ENCODE measurements around the gene PSME3.
A peak's percentile ranks its signal among the peaks of the same experiment; 100 is the strongest.

PSME3 gene

DNA sequence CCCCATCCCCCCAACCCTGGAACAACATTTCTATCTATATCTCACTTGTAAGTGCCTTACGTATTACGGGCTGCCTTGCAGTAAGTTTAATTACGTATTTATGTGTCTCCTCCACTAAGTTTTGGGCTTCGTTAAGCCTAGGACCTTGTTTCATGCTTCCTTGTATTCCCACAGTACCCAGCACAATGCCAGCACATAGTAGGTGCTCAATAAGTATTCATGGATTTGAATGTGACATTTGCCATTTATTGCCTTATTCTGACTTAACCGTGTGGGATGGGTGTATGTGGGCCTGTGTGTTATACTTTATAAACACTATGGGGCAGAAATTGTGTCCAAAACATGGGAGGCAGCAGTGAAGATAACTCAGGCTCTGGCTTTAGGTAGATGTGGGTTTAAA lies 40.7 kb upstream of the PSME3 start:
- no peak for DNase-seq (ENCODE audit: low spot score)
- TF ChIP-seq, protein P1, sequence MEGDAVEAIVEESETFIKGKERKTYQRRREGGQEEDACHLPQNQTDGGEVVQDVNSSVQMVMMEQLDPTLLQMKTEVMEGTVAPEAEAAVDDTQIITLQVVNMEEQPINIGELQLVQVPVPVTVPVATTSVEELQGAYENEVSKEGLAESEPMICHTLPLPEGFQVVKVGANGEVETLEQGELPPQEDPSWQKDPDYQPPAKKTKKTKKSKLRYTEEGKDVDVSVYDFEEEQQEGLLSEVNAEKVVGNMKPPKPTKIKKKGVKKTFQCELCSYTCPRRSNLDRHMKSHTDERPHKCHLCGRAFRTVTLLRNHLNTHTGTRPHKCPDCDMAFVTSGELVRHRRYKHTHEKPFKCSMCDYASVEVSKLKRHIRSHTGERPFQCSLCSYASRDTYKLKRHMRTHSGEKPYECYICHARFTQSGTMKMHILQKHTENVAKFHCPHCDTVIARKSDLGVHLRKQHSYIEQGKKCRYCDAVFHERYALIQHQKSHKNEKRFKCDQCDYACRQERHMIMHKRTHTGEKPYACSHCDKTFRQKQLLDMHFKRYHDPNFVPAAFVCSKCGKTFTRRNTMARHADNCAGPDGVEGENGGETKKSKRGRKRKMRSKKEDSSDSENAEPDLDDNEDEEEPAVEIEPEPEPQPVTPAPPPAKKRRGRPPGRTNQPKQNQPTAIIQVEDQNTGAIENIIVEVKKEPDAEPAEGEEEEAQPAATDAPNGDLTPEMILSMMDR (conservative IDR thresholded peaks at IDR 0.05; ENCODE audit: low read depth): no peak
- POLR2A ChIA-PET (ENCODE audit: low non-redundant PET): interaction anchor here (0.7 kb wide), 1 partner anchor 31 kb away, joined by 4 read pairs; the partner anchor contains the start of gene BECN1
- CTCF ChIA-PET: no interaction called here
- no peak overlapping the region for H3K27ac ChIP-seq

DNA sequence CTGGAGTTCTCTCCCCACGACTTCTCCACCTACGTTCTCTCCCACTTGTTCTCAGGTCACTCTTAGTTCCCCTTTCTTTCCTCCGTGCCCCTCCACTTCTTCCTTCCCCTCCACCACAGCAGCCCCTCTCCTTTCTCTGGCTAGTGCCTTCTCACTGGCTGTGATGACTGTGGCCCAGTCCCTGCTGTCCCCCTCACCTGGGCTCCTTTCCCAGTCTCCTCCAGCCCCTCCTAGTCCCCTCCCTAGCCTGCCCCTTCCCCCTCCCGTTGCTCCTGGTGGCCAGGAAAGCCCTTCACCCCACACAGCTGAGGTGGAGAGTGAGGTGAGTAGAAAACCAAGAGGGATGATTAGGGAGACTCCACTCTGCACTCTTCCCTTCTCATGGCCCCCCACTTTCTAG lies 38.1 kb upstream of the PSME3 start:
- DNase-seq (ENCODE audit: low spot score): no peak
- H3K27ac ChIP-seq: peak overlapping the region; percentile 43; the same call in 1 of the 2 replicates
- ChIA-PET POLR2A (ENCODE audit: low non-redundant PET) (no interaction called here), CTCF (interaction anchor here (1.2 kb wide), 1 partner anchor 9 kb away, joined by 3 read pairs; no protein-coding TSS in a partner anchor)
- TF ChIP-seq, protein P1 (conservative IDR thresholded peaks at IDR 0.05; ENCODE audit: low read depth): no peak

DNA sequence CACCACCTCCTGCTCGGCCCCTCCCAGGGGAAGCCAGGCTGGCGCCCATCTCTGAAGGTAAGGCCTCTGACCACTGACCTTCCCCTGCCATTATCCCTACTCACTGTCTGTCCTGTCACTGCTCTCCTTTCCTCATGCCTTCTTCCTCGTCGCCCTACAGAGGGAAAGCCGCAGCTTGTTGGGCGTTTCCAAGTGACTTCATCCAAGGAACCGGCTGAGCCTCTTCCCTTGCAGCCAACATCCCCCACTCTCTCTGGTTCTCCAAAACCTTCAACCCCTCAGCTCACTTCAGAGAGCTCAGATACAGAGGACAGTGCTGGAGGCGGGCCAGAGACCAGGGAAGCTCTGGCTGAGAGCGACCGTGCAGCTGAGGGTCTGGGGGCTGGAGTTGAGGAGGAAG lies 37.7 kb upstream of the PSME3 start:
- H3K27ac ChIP-seq: peak overlapping the region; percentile 43; the same call in 1 of the 2 replicates
- no peak for DNase-seq (ENCODE audit: low spot score)
- POLR2A ChIA-PET (ENCODE audit: low non-redundant PET): no interaction called here
- TF ChIP-seq, protein P1 (conservative IDR thresholded peaks at IDR 0.05; ENCODE audit: low read depth): no peak
- CTCF ChIA-PET: interaction anchor here (1.2 kb wide), 1 partner anchor 9 kb away, joined by 3 read pairs; no protein-coding TSS in a partner anchor

DNA sequence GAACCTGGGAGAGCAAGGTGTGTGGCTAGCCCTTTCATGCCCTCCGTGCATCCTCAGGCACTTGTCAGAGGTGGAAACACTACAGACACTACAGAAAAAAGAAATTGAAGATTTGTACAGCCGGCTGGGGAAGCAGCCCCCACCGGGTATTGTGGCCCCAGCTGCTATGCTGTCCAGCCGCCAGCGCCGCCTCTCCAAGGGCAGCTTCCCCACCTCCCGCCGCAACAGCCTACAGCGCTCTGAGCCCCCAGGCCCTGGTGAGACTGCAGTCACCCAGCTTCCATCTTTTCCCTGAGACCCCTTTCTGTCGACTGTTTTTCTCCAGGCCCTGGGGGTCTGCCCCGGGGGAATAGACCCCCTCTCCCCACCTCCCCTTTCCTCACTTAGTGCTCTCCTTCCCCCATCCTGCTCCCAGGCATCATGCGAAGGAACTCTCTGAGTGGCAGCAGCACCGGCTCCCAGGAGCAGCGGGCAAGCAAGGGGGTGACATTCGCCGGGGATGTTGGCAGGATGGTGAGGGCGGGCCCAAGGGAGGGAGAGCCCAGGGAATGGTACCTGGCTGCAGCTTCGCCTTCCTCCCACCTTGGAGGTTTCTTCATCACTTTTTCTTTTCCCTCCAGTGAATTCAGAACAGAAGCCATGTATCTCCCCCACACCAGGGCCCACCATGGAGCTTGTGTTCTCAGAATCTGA lies 37.0 kb upstream of the PSME3 start:
- peak overlapping the region; percentile 43 for H3K27ac ChIP-seq
- POLR2A ChIA-PET (ENCODE audit: low non-redundant PET): interaction anchor here (0.6 kb wide), 1 partner anchor 258 kb away, joined by 9 read pairs; no protein-coding TSS in a partner anchor
- CTCF ChIA-PET: interaction anchor here (1.2 kb wide), 1 partner anchor 10 kb away, joined by 3 read pairs; no protein-coding TSS in a partner anchor
- no peak for DNase-seq (ENCODE audit: low spot score)
- TF ChIP-seq, protein P1 (conservative IDR thresholded peaks at IDR 0.05; ENCODE audit: low read depth): no peak

DNA sequence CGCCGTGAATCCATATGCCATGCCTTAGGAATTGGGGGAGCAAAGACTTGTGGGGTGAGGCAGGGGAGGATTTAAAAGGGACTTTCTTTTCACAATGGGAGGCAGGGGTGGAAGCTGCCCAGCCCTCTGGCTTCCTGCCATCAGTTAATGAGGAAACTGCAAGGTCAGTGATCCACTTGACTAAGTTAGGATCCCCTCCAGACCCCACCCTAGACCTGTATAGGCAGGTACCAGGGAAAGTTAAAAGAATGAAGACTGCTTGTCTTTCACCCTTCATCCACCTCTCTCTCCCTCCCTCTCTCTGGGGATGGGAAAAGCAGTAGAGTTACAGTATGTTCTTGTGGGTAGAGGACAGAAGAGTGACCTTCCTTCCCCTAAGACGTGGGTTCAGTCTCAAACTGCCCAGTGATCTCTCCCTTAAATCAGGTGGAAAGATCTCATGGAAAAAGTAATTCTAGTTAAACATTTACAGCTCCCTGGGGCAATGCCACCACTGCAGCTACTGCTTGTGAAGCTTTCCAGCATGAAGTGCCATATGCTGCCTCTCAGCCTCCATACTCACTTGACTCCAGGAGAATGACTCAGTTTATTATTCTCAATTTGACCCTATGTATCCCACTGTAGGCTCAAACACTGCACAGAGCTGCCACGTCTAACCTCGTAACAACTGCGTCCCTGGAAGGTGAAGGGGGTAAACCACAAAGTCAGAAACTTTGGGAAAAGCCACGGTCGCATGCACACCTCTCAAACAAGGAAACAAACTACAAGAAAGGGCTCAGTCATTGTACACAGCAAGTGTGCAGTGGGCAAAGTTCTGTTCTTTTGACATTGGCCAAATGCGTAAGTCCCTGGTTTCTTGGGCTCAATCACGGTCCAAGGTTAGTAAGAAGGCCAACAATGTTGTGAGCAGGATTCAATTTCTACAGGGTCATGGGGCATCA lies 35.9 kb upstream of the PSME3 start:
- POLR2A ChIA-PET (ENCODE audit: low non-redundant PET): no interaction called here

DNA sequence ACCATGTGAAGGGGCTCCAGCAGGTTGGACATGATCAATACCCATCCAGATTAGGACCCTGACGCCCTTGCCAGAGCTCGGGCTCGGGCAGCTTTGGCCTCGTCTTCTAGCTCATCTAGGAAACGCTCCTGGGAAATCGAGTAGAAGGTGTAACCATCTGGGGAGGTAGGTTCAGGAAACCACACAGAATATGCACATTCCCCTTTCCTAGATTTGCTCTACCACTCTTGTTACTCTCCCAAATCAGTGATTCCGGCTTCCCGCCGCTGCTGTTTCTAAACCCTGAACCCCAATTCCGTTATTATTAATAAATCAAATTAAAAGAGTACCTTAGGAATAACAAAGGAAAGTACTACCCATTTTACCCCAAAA lies 35.2 kb upstream of the PSME3 start:
- no peak for DNase-seq (ENCODE audit: low spot score)
- ChIA-PET POLR2A (ENCODE audit: low non-redundant PET) (interaction anchor here (0.7 kb wide), 1 partner anchor 25 kb away, joined by 3 read pairs; the partner anchor contains the start of gene VPS25), CTCF (no interaction called here)
- TF ChIP-seq, protein P1 (conservative IDR thresholded peaks at IDR 0.05; ENCODE audit: low read depth): no peak
- peak overlapping the region; percentile 65 for H3K27ac ChIP-seq

More for the DNA sequence above, 35.9 kb upstream of the PSME3 start:
- no peak for DNase-seq (ENCODE audit: low spot score)
- CTCF ChIA-PET: no interaction called here
- H3K27ac ChIP-seq: peak overlapping the region; percentile 65
- TF ChIP-seq, protein P1 (conservative IDR thresholded peaks at IDR 0.05; ENCODE audit: low read depth): no peak
